Small intestine (tissue), 7 donors: ENCODE measurements around the gene ENDOV. TPM values are rescaled to one million over a fixed set of nuclear protein-coding genes. Genes with fewer than 3 reads are reported as not detected.

Experiments used
- DNase-seq, 2 donors: peaks; one replicate each; pipeline versions ENCODE4 v3.0.0 to v3.0.0-alpha.2; 2013
- FAIRE-seq: peaks from 2 replicates; lab custom pipeline; 2012; peaks lifted over from hg19 to GRCh38; lab: Jason Lieb, UNC
- H3K27ac ChIP-seq, 3 donors: one replicate each; pipeline ENCODE4 v1.5.1; 2013; ENCODE audit warnings: low read length in 2 of 3, mild to moderate bottlenecking in 2 of 3, control low read depth in 1 of 3, inconsistent platforms in 1 of 3, low read depth in 1 of 3, moderate library complexity in 1 of 3
- H3K27me3 ChIP-seq, 3 donors: one replicate each; pipeline ENCODE4 v1.6.1; 2013; ENCODE audit warnings: low read length in 3 of 3, inconsistent platforms in 1 of 3; ENCODE audit not compliant: control insufficient read depth in 3 of 3, insufficient read depth in 3 of 3
- H3K36me3 ChIP-seq, 3 donors: one replicate each; pipeline ENCODE4 v1.6.1; 2013; ENCODE audit warnings: low read length in 3 of 3, inconsistent platforms in 1 of 3, low read depth in 1 of 3, mild to moderate bottlenecking in 1 of 3, moderate library complexity in 1 of 3; ENCODE audit not compliant: control insufficient read depth in 3 of 3, insufficient read depth in 2 of 3
- H3K4me1 ChIP-seq, 3 donors: one replicate each; pipeline ENCODE4 v1.6.1; 2013; ENCODE audit warnings: low read length in 2 of 3, inconsistent platforms in 1 of 3, low read depth in 1 of 3, mild to moderate bottlenecking in 1 of 3, moderate library complexity in 1 of 3; ENCODE audit not compliant: control insufficient read depth in 3 of 3, insufficient read depth in 2 of 3
- H3K4me3 ChIP-seq, 3 donors: one replicate each; pipeline ENCODE4 v1.5.1; 2013; ENCODE audit warnings: low read length in 3 of 3, control low read depth in 1 of 3, inconsistent platforms in 1 of 3, low read depth in 1 of 3, mild to moderate bottlenecking in 1 of 3, moderate library complexity in 1 of 3
- H3K9me3 ChIP-seq, 2 donors: one replicate each; pipeline ENCODE4 v1.6.1; 2013; ENCODE audit warnings: low read depth in 1 of 2, low read length in 1 of 2; ENCODE audit not compliant: control insufficient read depth in 2 of 2, insufficient read depth in 1 of 2
- WGBS, 3 donors: extraction: QIAGEN DNeasy Blood & Tissue Kit; methylation state at CpG; one replicate each; pipeline ENCODE4 v1.1.7; 2013; 5-methylcytosine and 5-hydroxymethylcytosine counted together
- polyA plus RNA-seq, 4 donors: library from polyadenylated mRNA; stranded (reverse) in 3 of 4; unstranded in 1 of 4; fragments of 200-250 nt in 3 of 4; fragments of 120-200 nt in 1 of 4; gene quantifications; one replicate each; pipeline versions ENCODE4 v1.2.1 to v1.2.3, GENCODE V29; 2013
- donor health status: healthy with polysubstance abuse.
- donor health status: control.
- donor health status: control.
- donor health status: Bipolar disorder and iron deficiency.
- donor health status: healthy.

The ENDOV gene
- polyA plus RNA-seq, 4 donors: 13.6 to 39.6 (median 29.1) TPM

DNA sequence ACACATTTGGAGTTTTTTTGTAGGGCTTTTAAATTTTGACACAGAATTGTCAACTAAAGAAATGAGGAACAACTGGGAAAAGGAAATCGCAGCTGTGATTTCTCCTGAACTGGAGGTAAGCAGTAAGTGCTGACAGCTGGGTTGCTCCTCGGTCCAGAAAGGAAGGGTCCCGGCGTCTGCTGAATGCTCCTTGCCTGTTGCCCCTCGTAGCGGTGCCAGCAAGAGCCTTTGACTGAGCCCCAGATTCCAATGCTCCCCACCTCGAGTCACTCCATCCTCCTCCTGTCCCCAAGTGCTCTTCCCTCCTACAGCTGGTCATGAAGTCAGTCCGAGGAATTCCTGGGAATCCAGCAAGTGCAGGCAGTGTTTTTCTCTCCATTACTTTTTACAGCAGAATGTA, 32.0 kb upstream of the ENDOV start:
- H3K4me1 ChIP-seq: no peaks in the 10 kb centered on the region
- DNase-seq: no peak
- H3K27ac ChIP-seq: no peak overlapping the region
- peaks cover 37 to 86% (median 67%) of the 10 kb centered on the region in 3 donors for H3K36me3 ChIP-seq
- H3K9me3 ChIP-seq: no peaks in the 10 kb centered on the region
- FAIRE-seq: no peak
- 91 to 95% (median 95%) methylated on average over 8 of the region's 8 CpGs for WGBS, 3 donors
- no peaks in the 10 kb centered on the region for H3K27me3 ChIP-seq
- H3K4me3 ChIP-seq: no peak overlapping the region

DNA sequence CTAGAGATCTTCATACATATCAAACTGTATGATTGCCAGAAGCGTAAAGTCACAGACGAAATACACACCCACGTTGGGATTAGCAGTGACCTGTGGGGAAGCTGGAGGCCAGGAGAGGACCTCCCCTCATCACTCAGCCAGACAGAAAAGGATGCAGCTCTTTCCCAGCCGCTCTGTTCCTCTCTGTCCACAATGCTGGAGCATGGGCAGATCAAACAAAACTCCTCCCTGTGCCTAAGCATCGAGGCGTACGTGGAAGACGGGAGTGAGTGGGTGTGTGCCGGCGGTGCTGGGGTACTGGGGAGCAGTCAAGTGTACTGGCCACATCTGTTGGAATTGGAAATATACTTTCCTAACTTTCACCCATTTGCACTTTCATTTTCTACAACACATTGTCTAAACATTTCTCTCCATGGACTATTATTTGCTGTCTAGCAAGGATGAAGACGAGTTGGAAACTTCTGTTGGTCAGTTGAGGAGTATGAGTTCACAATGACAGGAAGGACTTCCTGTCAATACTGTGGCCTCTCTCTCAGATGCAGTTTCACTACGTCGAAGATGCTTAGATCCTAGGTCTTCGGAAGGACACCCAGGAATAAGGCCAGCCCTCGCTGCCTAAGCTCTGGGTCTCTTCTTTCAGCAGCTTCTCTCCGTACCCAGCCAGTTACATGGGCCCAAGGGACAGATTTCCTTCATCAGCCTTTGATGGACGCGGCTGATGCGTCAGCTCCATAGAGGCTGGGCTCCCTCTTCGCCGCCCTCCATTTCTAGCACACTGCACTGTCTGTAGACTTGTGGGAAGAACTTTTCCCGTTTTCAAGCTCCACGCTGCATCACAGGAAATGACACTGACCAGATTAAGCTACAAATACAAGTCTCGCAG, 30.6 kb upstream of the ENDOV start:
- Histone ChIP-seq H3K4me1 (no peaks in the 10 kb centered on the region), H3K9me3 (no peaks in the 10 kb centered on the region), H3K4me3 (no peak overlapping the region), H3K27ac (no peak overlapping the region), H3K27me3 (no peaks in the 10 kb centered on the region), H3K36me3 (peaks cover 27 to 89% (median 70%) of the 10 kb centered on the region in 3 donors)
- WGBS, 3 donors: 79 to 88% (median 87%) methylated on average over 24 of the region's 24 CpGs
- FAIRE-seq: no peak
- no peak for DNase-seq

DNA sequence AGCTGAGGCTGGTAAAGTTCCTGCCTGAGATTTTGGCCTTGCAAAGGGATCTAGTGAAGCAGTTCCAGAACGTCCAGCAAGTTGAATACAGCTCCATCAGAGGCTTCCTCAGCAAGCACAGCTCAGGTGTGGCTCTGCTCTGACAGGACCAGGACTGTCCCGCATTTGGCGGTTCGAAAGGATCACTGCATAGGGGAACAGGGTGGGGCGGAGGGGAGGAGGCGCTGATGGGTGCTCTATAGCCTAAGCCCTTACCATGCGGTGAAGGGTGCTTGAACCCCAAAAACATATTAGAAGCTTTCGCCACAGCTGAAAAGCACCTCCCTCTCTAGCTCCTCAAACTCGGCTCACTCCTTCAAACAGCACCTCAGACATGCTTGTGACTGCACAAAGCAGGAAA, 29.9 kb upstream of the ENDOV start:
- FAIRE-seq (no peak), DNase-seq (no peak)
- H3K27me3 ChIP-seq: no peaks in the 10 kb centered on the region
- no peaks in the 10 kb centered on the region for H3K9me3 ChIP-seq
- WGBS, 3 donors: 90 to 94% (median 93%) methylated on average over 9 of the region's 9 CpGs
- H3K4me1 ChIP-seq: no peaks in the 10 kb centered on the region
- no peak overlapping the region for H3K27ac ChIP-seq
- H3K36me3 ChIP-seq: peaks cover 23 to 89% (median 66%) of the 10 kb centered on the region in 3 donors
- no peak overlapping the region for H3K4me3 ChIP-seq

DNA sequence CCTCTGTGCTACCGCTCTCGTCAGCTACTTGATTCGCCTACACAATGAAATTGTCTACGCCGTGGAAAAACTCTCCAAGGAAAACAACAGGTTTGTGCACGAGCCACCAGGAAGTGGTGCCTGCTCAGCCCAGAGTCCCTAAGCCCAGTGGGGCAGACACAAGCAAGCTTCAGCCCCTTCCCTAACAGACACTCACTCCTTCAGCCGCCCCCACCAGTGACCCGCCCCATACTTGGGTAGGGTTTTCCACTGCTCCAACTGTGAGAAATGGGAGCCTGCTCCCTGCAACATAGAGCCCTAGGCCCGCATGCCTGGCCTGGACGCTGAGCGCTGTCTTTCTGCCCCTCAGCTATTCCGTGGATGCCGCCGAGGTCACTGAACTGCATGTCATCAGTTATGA, 28.6 kb upstream of the ENDOV start:
- Histone ChIP-seq H3K9me3 (no peaks in the 10 kb centered on the region), H3K4me1 (no peaks in the 10 kb centered on the region), H3K27ac (no peak overlapping the region), H3K36me3 (peaks cover 24 to 90% (median 58%) of the 10 kb centered on the region in 3 donors), H3K4me3 (no peak overlapping the region), H3K27me3 (no peaks in the 10 kb centered on the region)
- no peak for DNase-seq
- 94 to 96% (median 95%) methylated on average over 14 of the region's 14 CpGs for WGBS, 3 donors
- FAIRE-seq: no peak

DNA sequence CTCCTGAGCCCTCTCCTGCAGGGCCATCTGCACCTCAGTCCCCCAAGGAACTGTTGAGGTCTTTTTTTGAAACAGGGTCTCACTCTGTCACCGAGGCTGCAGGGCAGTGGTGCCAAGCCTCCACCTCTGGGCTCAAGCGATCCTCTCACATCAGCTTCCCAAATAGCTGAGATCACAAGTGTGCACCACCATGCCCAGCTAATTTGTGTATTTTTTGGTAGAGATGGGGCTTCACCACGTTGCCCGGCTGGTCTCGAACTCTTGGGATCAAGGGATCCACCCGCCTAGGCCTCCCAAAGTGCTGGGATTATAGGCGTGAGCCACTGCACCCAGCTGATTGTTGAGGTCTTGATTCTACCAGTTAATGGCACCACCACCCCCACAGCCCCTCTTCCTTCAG, 27.9 kb upstream of the ENDOV start:
- peaks cover 23 to 88% (median 52%) of the 10 kb centered on the region in 3 donors for H3K36me3 ChIP-seq
- no peak for FAIRE-seq

DNA sequence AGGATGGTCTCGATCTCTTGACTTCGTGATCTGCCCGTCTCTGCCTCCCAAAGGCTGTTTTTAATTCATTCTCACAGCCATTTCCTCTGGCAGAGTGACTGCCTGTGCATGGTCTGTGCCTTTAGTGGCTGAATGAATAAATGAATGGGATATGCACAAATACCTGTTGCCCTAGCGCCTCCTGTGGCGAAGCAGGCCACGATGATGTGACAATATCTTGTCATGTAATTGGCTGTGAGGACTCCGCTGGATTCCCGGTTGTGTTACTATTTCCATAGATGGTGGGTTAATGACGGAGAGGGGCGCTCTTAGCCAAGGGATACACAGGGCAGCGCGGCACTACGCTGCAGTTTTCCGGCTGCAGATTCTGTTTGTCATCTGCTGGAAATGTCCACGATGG, 26.8 kb upstream of the ENDOV start:
- Histone ChIP-seq H3K4me3 (no peak overlapping the region), H3K4me1 (no peaks in the 10 kb centered on the region), H3K27me3 (no peaks in the 10 kb centered on the region), H3K9me3 (no peaks in the 10 kb centered on the region), H3K27ac (no peak overlapping the region), H3K36me3 (peaks cover 24 to 91% (median 54%) of the 10 kb centered on the region in 3 donors)
- DNase-seq (no peak), FAIRE-seq (no peak)
- WGBS, 3 donors: 93 to 97% (median 96%) methylated on average over 15 of the region's 15 CpGs

More for the DNA sequence above, 27.9 kb upstream of the ENDOV start:
- no peak for DNase-seq
- H3K4me1 ChIP-seq: no peaks in the 10 kb centered on the region
- H3K9me3 ChIP-seq: no peaks in the 10 kb centered on the region
- WGBS, 3 donors: 91 to 93% (median 92%) methylated on average over 7 of the region's 7 CpGs
- no peak overlapping the region for H3K4me3 ChIP-seq
- no peak overlapping the region for H3K27ac ChIP-seq
- H3K27me3 ChIP-seq: no peaks in the 10 kb centered on the region

DNA sequence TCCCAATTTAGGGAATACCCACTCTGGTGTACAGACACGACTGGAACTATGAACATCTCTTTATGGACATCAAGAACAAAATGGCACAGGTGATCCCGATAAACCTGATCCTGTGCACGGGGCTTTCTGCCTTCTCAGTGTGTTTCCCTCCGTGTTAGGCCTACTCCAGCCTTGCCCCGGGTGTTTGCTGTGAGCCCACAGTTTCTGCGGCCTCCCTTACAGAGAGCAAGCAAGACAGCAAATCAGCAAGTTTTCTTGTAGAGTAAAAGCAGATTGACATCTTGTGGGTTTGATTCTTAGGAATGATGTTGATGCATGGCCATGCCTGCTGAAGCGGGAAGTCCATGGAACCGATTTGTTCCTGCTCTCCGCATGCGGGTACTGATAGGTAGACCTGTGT, 26.4 kb upstream of the ENDOV start:
- WGBS, 3 donors: 95 to 97% (median 96%) methylated on average over 10 of the region's 10 CpGs
- H3K9me3 ChIP-seq: no peaks in the 10 kb centered on the region
- no peak for FAIRE-seq

DNA sequence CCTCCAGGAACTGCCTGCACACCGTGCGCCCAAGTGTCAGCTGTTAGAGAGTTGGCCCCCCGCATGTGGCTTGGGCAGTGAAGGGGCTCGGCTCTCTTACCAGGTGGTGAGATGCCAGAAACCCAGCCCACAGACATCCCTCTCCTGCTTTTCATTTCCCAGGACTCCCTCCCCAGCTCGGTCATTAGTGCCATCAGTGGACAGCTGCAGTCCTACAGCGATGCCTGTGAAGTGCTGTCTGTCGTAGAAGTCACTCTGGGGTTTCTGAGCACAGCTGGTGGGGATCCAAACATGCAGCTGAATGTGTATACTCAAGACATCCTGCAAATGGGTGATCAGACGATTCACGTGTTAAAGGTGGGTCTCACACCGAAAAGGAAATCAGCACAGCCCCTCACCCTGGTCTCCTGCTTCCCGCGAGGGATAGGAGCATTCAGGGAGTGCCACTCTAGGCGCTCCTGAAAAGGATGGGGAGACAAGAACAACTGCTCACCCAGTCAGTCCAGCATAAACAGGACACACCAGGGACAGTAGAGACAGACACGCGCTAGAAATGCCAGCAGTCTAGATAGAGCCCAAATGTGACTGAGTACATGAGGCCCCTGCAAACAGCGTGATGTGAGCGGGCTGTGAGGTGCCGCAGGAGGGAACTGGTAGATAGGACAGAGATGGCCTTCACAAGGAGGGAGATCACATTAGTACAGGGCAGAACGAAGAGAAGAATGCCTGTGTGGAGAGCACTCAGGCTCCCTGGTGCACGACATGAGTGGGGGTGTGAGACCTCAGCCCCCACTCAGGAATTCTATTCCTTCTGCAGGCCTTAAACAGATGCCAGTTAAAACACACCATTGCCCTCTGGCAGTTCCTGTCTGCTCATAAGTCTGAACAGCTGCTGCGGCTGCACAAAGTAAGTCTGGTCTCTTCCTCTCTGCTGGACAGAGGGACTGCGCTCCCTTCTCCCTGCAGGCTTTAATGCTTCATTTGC, 25.7 kb upstream of the ENDOV start:
- Histone ChIP-seq H3K27ac (no peak overlapping the region), H3K4me3 (no peak overlapping the region), H3K4me1 (no peaks in the 10 kb centered on the region), H3K27me3 (no peaks in the 10 kb centered on the region), H3K36me3 (peaks cover 29 to 93% (median 53%) of the 10 kb centered on the region in 3 donors), H3K9me3 (no peaks in the 10 kb centered on the region)
- no peak for FAIRE-seq
- 88 to 95% (median 94%) methylated on average over 22 of the region's 22 CpGs for WGBS, 3 donors
- DNase-seq: no peak

More for the DNA sequence above, 26.4 kb upstream of the ENDOV start:
- no peak for DNase-seq
- Histone ChIP-seq H3K4me1 (no peaks in the 10 kb centered on the region), H3K36me3 (peaks cover 25 to 94% (median 56%) of the 10 kb centered on the region in 3 donors), H3K27ac (no peak overlapping the region), H3K4me3 (no peak overlapping the region), H3K27me3 (no peaks in the 10 kb centered on the region)
